Psoas muscle (tissue), 8 donors: ENCODE measurements around the gene FOXP1. TPM values are rescaled to one million over a fixed set of nuclear protein-coding genes. Genes with fewer than 3 reads are reported as not detected.

Experiments used
- ATAC-seq, 4 donors: fragments of 200-7000 bp; cut with Tn5 transposase; one replicate each; pipeline ENCODE4 v1.9.1; 2020; ENCODE audit warnings: moderate library complexity in 3 of 4, mild to moderate bottlenecking in 2 of 4
- DNase-seq, 2 donors: peaks; one replicate each; pipeline ENCODE4 v3.0.0-alpha.2; 2020
- H3K27ac ChIP-seq: fragments of 200-600 bp; one replicate; pipeline ENCODE4 v1.8.0; 2022
- H3K27me3 ChIP-seq, 3 donors: fragments of 200-600 bp in 1 of 3; one replicate each; pipeline versions ENCODE4 v1.6.1 to v1.8.0; 2013 to 2022; ENCODE audit warnings: low read length in 2 of 3, mild to moderate bottlenecking in 2 of 3, moderate library complexity in 1 of 3; ENCODE audit not compliant: insufficient read depth in 3 of 3
- H3K36me3 ChIP-seq, 2 donors: fragments of 200-600 bp in 1 of 2; one replicate each; pipeline versions ENCODE4 v1.6.1 to v1.8.0; 2013 to 2022; ENCODE audit warnings: low read depth in 1 of 2, mild to moderate bottlenecking in 1 of 2, moderate library complexity in 1 of 2; ENCODE audit not compliant: insufficient read depth in 1 of 2
- H3K4me1 ChIP-seq: fragments of 200-600 bp; one replicate; pipeline ENCODE4 v1.8.0; 2022
- H3K4me3 ChIP-seq: fragments of 200-600 bp; one replicate; pipeline ENCODE4 v1.8.0; 2022; ENCODE audit warnings: mild to moderate bottlenecking
- H3K9me3 ChIP-seq: fragments of 200-600 bp; one replicate; pipeline ENCODE4 v1.8.0; 2022
- CTCF ChIP-seq: fragments of 200-600 bp; IDR thresholded peaks from one replicate; pipeline ENCODE4 v1.8.0; 2022; ENCODE audit warnings: antibody characterized with exemption
- WGBS, 3 donors: extraction: QIAGEN DNeasy Blood & Tissue Kit; methylation state at CpG; one replicate each; pipeline versions ENCODE4 v1.1.6 to v1.1.7; 2013; 5-methylcytosine and 5-hydroxymethylcytosine counted together
- intact Hi-C, 2 donors: fragments of 100-400 bp; cut with DNase I; formaldehyde crosslinking; loops; one replicate each; pipeline versions ENCODE4 v1.11.0 to v1.14.2; 2022
- polyA plus RNA-seq, 3 donors: library from polyadenylated mRNA; stranded (reverse); fragments of 200-250 nt; gene quantifications; one replicate each; pipeline ENCODE4 v1.2.3, GENCODE V29; 2013
- total RNA-seq, 4 donors: library from RNA; stranded (reverse); fragmentation: NEBNext Ultra II Directional in 2 of 4; extraction: Animal tissue kit (Norgen Biotek cat#: 25700) in 2 of 4; gene quantifications; one replicate each; pipeline versions ENCODE4 v1.2.1 to v1.2.4, GENCODE V29; 2021 to 2023
- donor health status: healthy with polysubstance abuse.
- donor health status: DM: no; HTN: no; CAD: no; lungs with moderate emphysema.
- donor health status: Bipolar disorder and iron deficiency.
- donor health status: healthy.
- donor health status: DM: yes; HTN: yes; CAD: no.
- donor health status: DM: no; HTN: no; CAD: no.
- donor health status: DM: no; HTN: no; CAD: no.
- donor health status: DM: yes; HTN: yes; CAD: no.

The FOXP1 gene
- total and polyA plus RNA-seq, 7 donors, result 2.6 to 26.4 (median 15.4) TPM

GRCh38 chr3:71625676-71626075 lies 42.1 kb upstream of the FOXP1 start:
- Histone ChIP-seq H3K9me3 (no peaks in the 10 kb centered on the region), H3K36me3 (no peaks in the 10 kb centered on the region), H3K4me3 (no peak overlapping the region), H3K4me1 (no peaks in the 10 kb centered on the region), H3K27ac (no peak overlapping the region), H3K27me3 (no peaks in the 10 kb centered on the region)
- no peak for DNase-seq
- no peak for ATAC-seq
- TF ChIP-seq CTCF, result no peak
- intact Hi-C loops, result no loop called here

GRCh38 chr3:71621825-71622537 lies 38.5 kb upstream of the FOXP1 start:
- ATAC-seq, result no peak
- TF ChIP-seq CTCF, result no peak
- no peaks in the 10 kb centered on the region for H3K4me1 ChIP-seq
- peaks cover 0 to 2% (median 0%) of the 10 kb centered on the region in 3 donors for H3K27me3 ChIP-seq
- no peak overlapping the region for H3K27ac ChIP-seq
- intact Hi-C loops, result no loop called here
- 67 to 76% (median 72%) methylated on average over 9 of the region's 9 CpGs for WGBS, 3 donors
- H3K4me3 ChIP-seq, result no peak overlapping the region
- no peak for DNase-seq
- H3K9me3 ChIP-seq, result no peaks in the 10 kb centered on the region
- H3K36me3 ChIP-seq, result no peaks in the 10 kb centered on the region

GRCh38 chr3:71618538-71618937 lies 35.0 kb upstream of the FOXP1 start:
- Histone ChIP-seq H3K36me3 (no peaks in the 10 kb centered on the region), H3K9me3 (no peaks in the 10 kb centered on the region), H3K4me1 (no peaks in the 10 kb centered on the region), H3K27ac (no peak overlapping the region), H3K4me3 (no peak overlapping the region), H3K27me3 (peaks cover 0 to 2% (median 0%) of the 10 kb centered on the region in 3 donors)
- no peak for ATAC-seq
- DNase-seq, result no peak
- no peak for TF ChIP-seq CTCF
- intact Hi-C loops, result no loop called here
- 71 to 87% (median 80%) methylated on average over 6 of the region's 6 CpGs for WGBS, 3 donors

GRCh38 chr3:71616571-71617021 lies 33.1 kb upstream of the FOXP1 start:
- DNase-seq (no peak), ATAC-seq (no peak)
- Histone ChIP-seq H3K4me3 (no peak overlapping the region), H3K27me3 (peaks cover 0 to 2% (median 0%) of the 10 kb centered on the region in 3 donors), H3K9me3 (no peaks in the 10 kb centered on the region), H3K27ac (no peak overlapping the region), H3K4me1 (no peaks in the 10 kb centered on the region), H3K36me3 (no peaks in the 10 kb centered on the region)
- no peak for TF ChIP-seq CTCF
- intact Hi-C loops, result no loop called here
- WGBS, 3 donors, result 69 to 82% (median 76%) methylated on average over 6 of the region's 6 CpGs

- TF ChIP-seq CTCF, result no peak
- no peak for DNase-seq
- H3K4me3 ChIP-seq, result no peak overlapping the region
Measured at GRCh38 chr3:71614869-71615268, 31.3 kb upstream of the FOXP1 start.

More at GRCh38 chr3:71614869-71615268, 31.3 kb upstream of the FOXP1 start:
- no peaks in the 10 kb centered on the region for H3K36me3 ChIP-seq
- H3K27ac ChIP-seq, result no peak overlapping the region
- H3K27me3 ChIP-seq, result no peaks in the 10 kb centered on the region
- H3K4me1 ChIP-seq, result no peaks in the 10 kb centered on the region
- H3K9me3 ChIP-seq, result no peaks in the 10 kb centered on the region
- no peak for ATAC-seq
- 63 to 76% (median 76%) methylated on average over 3 of the region's 3 CpGs for WGBS, 3 donors
- intact Hi-C loops, result no loop called here
